HUES64 (cell line): Measurements from ENCODE around the gene TRPV6.

Source experiments
- H3K27ac ChIP-seq: 2 replicates; pipeline ENCODE4 v1.7.0; 2013; ENCODE audit warnings: low read depth, low read length, inconsistent platforms
- H3K27me3 ChIP-seq: 2 replicates; pipeline ENCODE4 v1.6.1; 2013; ENCODE audit warnings: mild to moderate bottlenecking, low read length; ENCODE audit not compliant: insufficient read depth
- H3K36me3 ChIP-seq: 2 replicates; pipeline ENCODE4 v1.6.1; 2013; ENCODE audit warnings: mild to moderate bottlenecking, low read length; ENCODE audit not compliant: insufficient read depth
- H3K4me1 ChIP-seq: 2 replicates; pipeline ENCODE4 v1.6.1; 2013; ENCODE audit warnings: mild to moderate bottlenecking, low read length, moderate library complexity; ENCODE audit not compliant: insufficient read depth
- H3K4me3 ChIP-seq: 2 replicates; pipeline ENCODE4 v1.5.1; 2013; ENCODE audit warnings: mild to moderate bottlenecking, low read length, moderate library complexity
- H3K9ac ChIP-seq: 2 replicates; pipeline ENCODE4 v1.6.1; 2013; ENCODE audit warnings: mild to moderate bottlenecking, low read depth, low read length
- H3K9me3 ChIP-seq: 2 replicates; pipeline ENCODE4 v1.6.1; 2013; ENCODE audit warnings: low read depth, low read length; ENCODE audit not compliant: insufficient read depth
- WGBS: fragments of 150-250, 120-280 bp; methylation state at CpG from one replicate; pipeline ENCODE4 v1.1.7; 2013; ENCODE audit warnings: missing lambda C conversion rate; 5-methylcytosine and 5-hydroxymethylcytosine counted together

TRPV6 gene

GRCh38 chr7:142908290-142908689 is 22.7 kb upstream of the TRPV6 start:
- Histone ChIP-seq H3K27ac (no peak overlapping the region), H3K27me3 (no peaks in the 10 kb centered on the region), H3K4me3 (no peak overlapping the region), H3K9ac (no peak overlapping the region), H3K4me1 (no peaks in the 10 kb centered on the region; the same call in 1 of the 2 replicates), H3K9me3 (peaks cover 35% of the 10 kb centered on the region), H3K36me3 (no peaks in the 10 kb centered on the region)
- whole genome bisulfite sequencing = 94% methylated on average over 11 of the region's 11 CpGs

GRCh38 chr7:142906643-142907042 is 21.1 kb upstream of the TRPV6 start:
- WGBS = 100% methylated on average over 2 of the region's 2 CpGs
- H3K9ac ChIP-seq = no peak overlapping the region

GRCh38 chr7:142905759-142906158 is 20.2 kb upstream of the TRPV6 start:
- H3K4me3 ChIP-seq = no peak overlapping the region
- H3K27ac ChIP-seq = no peak overlapping the region
- whole genome bisulfite sequencing = 79% methylated on average over 2 of the region's 2 CpGs
- H3K9ac ChIP-seq = no peak overlapping the region
- H3K27me3 ChIP-seq = no peaks in the 10 kb centered on the region
- H3K36me3 ChIP-seq = no peaks in the 10 kb centered on the region
- H3K9me3 ChIP-seq = peaks cover 35% of the 10 kb centered on the region
- H3K4me1 ChIP-seq = no peaks in the 10 kb centered on the region

More at GRCh38 chr7:142906643-142907042, 21.1 kb upstream of the TRPV6 start:
- H3K9me3 ChIP-seq = peaks cover 35% of the 10 kb centered on the region
- no peaks in the 10 kb centered on the region for H3K27me3 ChIP-seq
- no peaks in the 10 kb centered on the region for H3K36me3 ChIP-seq
- no peak overlapping the region for H3K27ac ChIP-seq
- H3K4me3 ChIP-seq = no peak overlapping the region
- no peaks in the 10 kb centered on the region for H3K4me1 ChIP-seq

GRCh38 chr7:142904128-142904527 is 18.6 kb upstream of the TRPV6 start:
- no peaks in the 10 kb centered on the region for H3K36me3 ChIP-seq
- H3K9ac ChIP-seq = no peak overlapping the region
- no peaks in the 10 kb centered on the region for H3K4me1 ChIP-seq
- no peak overlapping the region for H3K27ac ChIP-seq
- no peak overlapping the region for H3K4me3 ChIP-seq
- no peaks in the 10 kb centered on the region for H3K27me3 ChIP-seq
- peaks cover 35% of the 10 kb centered on the region for H3K9me3 ChIP-seq

- Histone ChIP-seq H3K27me3 (no peaks in the 10 kb centered on the region), H3K27ac (no peak overlapping the region), H3K4me1 (peaks cover 7% of the 10 kb centered on the region; the same call in 1 of the 2 replicates), H3K4me3 (no peak overlapping the region), H3K9me3 (peaks cover 31% of the 10 kb centered on the region), H3K36me3 (no peaks in the 10 kb centered on the region), H3K9ac (no peak overlapping the region)
- 79% methylated on average over 15 of the region's 15 CpGs for WGBS
These were observed 16.1 kb upstream of the TRPV6 start for GRCh38 chr7:142901426-142902259.

- Histone ChIP-seq H3K9me3 (peaks cover 12% of the 10 kb centered on the region), H3K27ac (no peak overlapping the region), H3K4me3 (no peak overlapping the region), H3K36me3 (no peaks in the 10 kb centered on the region), H3K4me1 (peaks cover 7% of the 10 kb centered on the region; the same call in 1 of the 2 replicates), H3K9ac (no peak overlapping the region), H3K27me3 (no peaks in the 10 kb centered on the region)
- 91% methylated on average over 3 of the region's 3 CpGs for WGBS
These were observed 14.1 kb upstream of the TRPV6 start for GRCh38 chr7:142899661-142900060.

GRCh38 chr7:142898377-142899170 is 13.0 kb upstream of the TRPV6 start:
- 0 out of 2 replicates have a peak, but pooled peaks cover under 1% of the 10 kb centered on the region for H3K9me3 ChIP-seq
- no peaks in the 10 kb centered on the region for H3K36me3 ChIP-seq
- no peak overlapping the region for H3K27ac ChIP-seq
- H3K9ac ChIP-seq = no peak overlapping the region
- WGBS = 95% methylated on average over 3 of the region's 3 CpGs
- peaks cover 7% of the 10 kb centered on the region; the same call in 1 of the 2 replicates for H3K4me1 ChIP-seq
- no peaks in the 10 kb centered on the region for H3K27me3 ChIP-seq
- H3K4me3 ChIP-seq = no peak overlapping the region

- Histone ChIP-seq H3K36me3 (no peaks in the 10 kb centered on the region), H3K9me3 (no peaks in the 10 kb centered on the region), H3K4me3 (no peak overlapping the region), H3K9ac (no peak overlapping the region), H3K27me3 (no peaks in the 10 kb centered on the region), H3K4me1 (peaks cover 7% of the 10 kb centered on the region; the same call in 1 of the 2 replicates), H3K27ac (no peak overlapping the region)
- WGBS = 93% methylated on average over 7 of the region's 7 CpGs
These were observed 12.1 kb upstream of the TRPV6 start for GRCh38 chr7:142897691-142898090.

GRCh38 chr7:142896741-142897379 is 11.3 kb upstream of the TRPV6 start:
- no peak overlapping the region for H3K27ac ChIP-seq
- peaks cover 7% of the 10 kb centered on the region; the same call in 1 of the 2 replicates for H3K4me1 ChIP-seq
- no peak overlapping the region for H3K4me3 ChIP-seq
- no peaks in the 10 kb centered on the region for H3K27me3 ChIP-seq
- no peak overlapping the region for H3K9ac ChIP-seq
- no peaks in the 10 kb centered on the region for H3K9me3 ChIP-seq
- WGBS = 100% methylated on average over 1 of the region's 3 CpGs
- no peaks in the 10 kb centered on the region for H3K36me3 ChIP-seq

GRCh38 chr7:142896151-142896550 is 10.6 kb upstream of the TRPV6 start:
- Histone ChIP-seq H3K27ac (no peak overlapping the region), H3K27me3 (no peaks in the 10 kb centered on the region)

More at GRCh38 chr7:142896151-142896550, 10.6 kb upstream of the TRPV6 start:
- WGBS = 97% methylated on average over 3 of the region's 3 CpGs
- Histone ChIP-seq H3K9ac (no peak overlapping the region), H3K36me3 (no peaks in the 10 kb centered on the region), H3K9me3 (no peaks in the 10 kb centered on the region), H3K4me1 (peaks cover 7% of the 10 kb centered on the region; the same call in 1 of the 2 replicates), H3K4me3 (no peak overlapping the region)
